Measurements from ENCODE around the gene BANF1. TPM values are rescaled to one million over a fixed set of nuclear protein-coding genes. Genes with fewer than 3 reads are reported as not detected.

Gene BANF1
- polyA plus RNA-seq, 1 donor (not counting 4 experiments of a cell fraction or from before 2014, with no cell fraction given) = 154 TPM

DNA sequence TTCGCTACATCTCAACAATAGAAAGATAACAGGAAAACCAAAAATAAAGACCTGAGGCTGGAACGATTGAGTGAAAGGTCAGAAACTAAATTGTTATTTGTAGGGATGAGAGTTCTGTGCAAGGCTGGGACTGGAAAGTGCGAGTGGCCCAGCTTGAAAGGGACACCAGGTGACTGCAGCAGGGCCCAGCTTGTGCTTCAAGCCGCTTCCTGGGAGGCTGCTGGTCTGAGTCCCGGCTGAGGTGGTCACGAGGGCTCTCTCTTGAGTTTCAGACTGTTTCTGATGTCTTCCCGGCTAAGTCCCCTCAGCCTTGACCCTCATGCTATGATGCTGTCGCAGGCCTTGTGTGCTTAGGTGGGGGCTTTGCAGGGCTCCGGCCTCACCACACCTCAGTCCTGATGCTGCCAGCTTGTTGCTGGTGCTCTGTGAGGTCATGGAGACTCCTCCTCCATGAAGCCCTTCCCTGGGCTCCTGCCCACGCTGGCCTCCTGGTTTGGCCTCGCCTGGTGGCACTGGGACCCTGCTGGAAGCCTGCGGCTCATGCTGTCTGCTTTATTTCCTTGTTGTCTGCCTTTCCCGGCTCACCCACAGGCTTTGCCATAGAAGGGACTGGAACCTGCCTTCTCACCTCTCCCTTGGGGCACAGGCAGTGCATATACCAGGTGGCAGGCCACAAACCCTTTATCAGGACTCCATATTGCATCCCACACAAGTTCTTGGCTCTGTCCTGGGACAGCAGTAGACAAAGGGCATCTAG is 4.0 kb downstream of the BANF1 start:
- no peaks in the 10 kb centered on the region for H4K20me1 ChIP-seq (ENCODE audit: control insufficient read depth, extremely low read depth, insufficient read depth, low read length)
- peaks cover 6 to 7% of the 10 kb centered on the region in 2 experiments for H3K36me3 ChIP-seq (ENCODE audit: control insufficient read depth in 2 of 2, extremely low read depth in 1 of 2, insufficient read depth in 2 of 2, low read length in 2 of 2)
- no peak overlapping the region for H3K4me3 ChIP-seq (ENCODE audit: control insufficient read depth in 2 of 3, extremely low read depth in 1 of 3, insufficient read depth in 2 of 3, low read depth in 1 of 3, low read length in 3 of 3)
- no peak for TF ChIP-seq EZH2 (IDR thresholded peaks at IDR 0.05; ENCODE audit: low read length)
- TF ChIP-seq, protein P1, sequence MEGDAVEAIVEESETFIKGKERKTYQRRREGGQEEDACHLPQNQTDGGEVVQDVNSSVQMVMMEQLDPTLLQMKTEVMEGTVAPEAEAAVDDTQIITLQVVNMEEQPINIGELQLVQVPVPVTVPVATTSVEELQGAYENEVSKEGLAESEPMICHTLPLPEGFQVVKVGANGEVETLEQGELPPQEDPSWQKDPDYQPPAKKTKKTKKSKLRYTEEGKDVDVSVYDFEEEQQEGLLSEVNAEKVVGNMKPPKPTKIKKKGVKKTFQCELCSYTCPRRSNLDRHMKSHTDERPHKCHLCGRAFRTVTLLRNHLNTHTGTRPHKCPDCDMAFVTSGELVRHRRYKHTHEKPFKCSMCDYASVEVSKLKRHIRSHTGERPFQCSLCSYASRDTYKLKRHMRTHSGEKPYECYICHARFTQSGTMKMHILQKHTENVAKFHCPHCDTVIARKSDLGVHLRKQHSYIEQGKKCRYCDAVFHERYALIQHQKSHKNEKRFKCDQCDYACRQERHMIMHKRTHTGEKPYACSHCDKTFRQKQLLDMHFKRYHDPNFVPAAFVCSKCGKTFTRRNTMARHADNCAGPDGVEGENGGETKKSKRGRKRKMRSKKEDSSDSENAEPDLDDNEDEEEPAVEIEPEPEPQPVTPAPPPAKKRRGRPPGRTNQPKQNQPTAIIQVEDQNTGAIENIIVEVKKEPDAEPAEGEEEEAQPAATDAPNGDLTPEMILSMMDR (optimal IDR thresholded peaks at IDR 0.05 in 1 of 3, IDR thresholded peaks at IDR 0.05 in 1 of 3, conservative IDR thresholded peaks at IDR 0.05 in 1 of 3; ENCODE audit: extremely low read depth in 1 of 3, insufficient read depth in 2 of 3, low read length in 3 of 3) = no peak
- no peaks in the 10 kb centered on the region for H3K27me3 ChIP-seq (ENCODE audit: control insufficient read depth, extremely low read depth, insufficient read depth, low read length)
- no peaks in the 10 kb centered on the region for H3K9me3 ChIP-seq (ENCODE audit: control insufficient read depth, low read depth, low read length)
- peaks cover 23% of the 10 kb centered on the region for H3K79me2 ChIP-seq (ENCODE audit: control insufficient read depth, insufficient read depth, low read length)
- H3K27ac ChIP-seq (ENCODE audit: control insufficient read depth, insufficient read depth, low read length) = no peak overlapping the region
- no peaks in the 10 kb centered on the region for H3K9me1 ChIP-seq (ENCODE audit: control insufficient read depth, extremely low read depth, insufficient read depth, low read length)
- H2AFZ ChIP-seq (ENCODE audit: control insufficient read depth, low read length) = no peak overlapping the region
- H3K9ac ChIP-seq (ENCODE audit: control insufficient read depth, extremely low read depth, insufficient read depth, low read length) = no peak overlapping the region
- dilution Hi-C loops (cut with MboI; ENCODE audit: extremely low pct_ligation_motif_present, low sequenced_read_pairs) = no loop called here
- no peak overlapping the region for H3K4me2 ChIP-seq (ENCODE audit: control insufficient read depth, extremely low read depth, insufficient read depth, low read depth, low read length)
- H3K4me1 ChIP-seq (ENCODE audit: control insufficient read depth, extremely low read depth, insufficient read depth, low read length) = peaks cover 27% of the 10 kb centered on the region
- no peak for FAIRE-seq
- DNase-seq (ENCODE audit: low read depth, low spot score) = no peak

DNA sequence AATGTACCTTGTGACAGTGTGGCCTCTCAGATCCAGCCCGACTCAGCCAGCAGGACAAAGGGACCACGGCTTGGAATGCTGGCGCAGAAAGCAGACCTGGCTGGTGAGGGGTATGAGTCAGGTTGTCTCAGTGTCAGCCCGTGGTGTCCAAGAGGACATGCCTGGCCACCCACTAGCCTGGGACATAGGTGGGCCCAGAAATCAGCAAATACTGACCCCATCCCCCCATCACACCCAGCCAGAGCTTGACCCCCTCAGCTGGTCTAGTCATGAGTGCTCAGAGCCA is 4.5 kb downstream of the BANF1 start:
- no peak overlapping the region for H3K27ac ChIP-seq (ENCODE audit: control insufficient read depth, insufficient read depth, low read length)
- no peak overlapping the region for H3K9ac ChIP-seq (ENCODE audit: control insufficient read depth, extremely low read depth, insufficient read depth, low read length)
- H3K9me1 ChIP-seq (ENCODE audit: control insufficient read depth, extremely low read depth, insufficient read depth, low read length) = peaks cover 3% of the 10 kb centered on the region
- no peak for TF ChIP-seq EZH2 (IDR thresholded peaks at IDR 0.05; ENCODE audit: low read length)
- TF ChIP-seq, protein P1 (optimal IDR thresholded peaks at IDR 0.05 in 1 of 3, IDR thresholded peaks at IDR 0.05 in 1 of 3, conservative IDR thresholded peaks at IDR 0.05 in 1 of 3; ENCODE audit: extremely low read depth in 1 of 3, insufficient read depth in 2 of 3, low read length in 3 of 3) = no peak
- H3K4me3 ChIP-seq (ENCODE audit: control insufficient read depth in 2 of 3, extremely low read depth in 1 of 3, insufficient read depth in 2 of 3, low read depth in 1 of 3, low read length in 3 of 3) = no peak overlapping the region
- H2AFZ ChIP-seq (ENCODE audit: control insufficient read depth, low read length) = no peak overlapping the region
- H3K4me1 ChIP-seq (ENCODE audit: control insufficient read depth, extremely low read depth, insufficient read depth, low read length) = peaks cover 32% of the 10 kb centered on the region
- no peaks in the 10 kb centered on the region for H3K9me3 ChIP-seq (ENCODE audit: control insufficient read depth, low read depth, low read length)
- H3K4me2 ChIP-seq (ENCODE audit: control insufficient read depth, extremely low read depth, insufficient read depth, low read depth, low read length) = no peak overlapping the region
- no peaks in the 10 kb centered on the region for H4K20me1 ChIP-seq (ENCODE audit: control insufficient read depth, extremely low read depth, insufficient read depth, low read length)
- no peak for FAIRE-seq
- H3K36me3 ChIP-seq (ENCODE audit: control insufficient read depth in 2 of 2, extremely low read depth in 1 of 2, insufficient read depth in 2 of 2, low read length in 2 of 2) = peaks cover 6 to 7% of the 10 kb centered on the region in 2 experiments
- peaks cover 17% of the 10 kb centered on the region for H3K79me2 ChIP-seq (ENCODE audit: control insufficient read depth, insufficient read depth, low read length)
- DNase-seq (ENCODE audit: low read depth, low spot score) = no peak
- H3K27me3 ChIP-seq (ENCODE audit: control insufficient read depth, extremely low read depth, insufficient read depth, low read length) = no peaks in the 10 kb centered on the region
- dilution Hi-C loops (cut with MboI; ENCODE audit: extremely low pct_ligation_motif_present, low sequenced_read_pairs) = no loop called here

Measured in keratinocyte (primary cell).